Mesendoderm (in vitro differentiated cells): ENCODE results near the gene ABHD14A.
"Not testable (repeated sequence)": the region's sequence is repeated elsewhere in the genome, so short reads cannot be mapped to it uniquely, and the experiment has no call there.

ENCODE experiments used
- DNase-seq: peaks from one replicate; pipeline ENCODE4 v3.0.0; 2013
- H2AK5ac ChIP-seq: 2 replicates; pipeline ENCODE4 v1.6.1; 2013; ENCODE audit warnings: low read length, inconsistent platforms
- H2BK120ac ChIP-seq: 2 replicates; pipeline ENCODE4 v1.6.1; 2013; ENCODE audit warnings: low read depth, mild to moderate bottlenecking, low read length, moderate library complexity, mixed read lengths
- H2BK15ac ChIP-seq: replicated peaks from 2 replicates; pipeline ENCODE4 v1.6.1; 2013; ENCODE audit warnings: low read depth, mild to moderate bottlenecking, moderate library complexity
- H2BK5ac ChIP-seq: 2 replicates; pipeline ENCODE4 v1.6.1; 2013; ENCODE audit warnings: low read length, inconsistent platforms
- H3K18ac ChIP-seq: 2 replicates; pipeline ENCODE4 v1.6.1; 2013; ENCODE audit warnings: mild to moderate bottlenecking, low read length, mixed read lengths
- H3K23ac ChIP-seq: one replicate; pipeline ENCODE4 v1.6.1; 2013; ENCODE audit warnings: low read length
- H3K27ac ChIP-seq: 2 replicates; pipeline ENCODE4 v1.5.1; 2013; ENCODE audit warnings: low read depth, mild to moderate bottlenecking, inconsistent platforms, low read length, moderate library complexity
- H3K27me3 ChIP-seq: 2 replicates; pipeline ENCODE4 v1.6.1; 2013; ENCODE audit warnings: low read length, control low read depth, mild to moderate bottlenecking, inconsistent platforms; ENCODE audit not compliant: insufficient read depth, poor library complexity
- H3K36me3 ChIP-seq: 2 replicates; pipeline ENCODE4 v1.6.1; 2013; ENCODE audit warnings: low read length, inconsistent platforms; ENCODE audit not compliant: control insufficient read depth, insufficient read depth
- H3K4ac ChIP-seq: one replicate; pipeline ENCODE4 v1.6.1; 2013; ENCODE audit warnings: low read depth, mild to moderate bottlenecking, low read length, moderate library complexity
- H3K4me1 ChIP-seq: 2 replicates; pipeline ENCODE4 v1.6.1; 2013; ENCODE audit warnings: low read depth, low read length, inconsistent platforms; ENCODE audit not compliant: control insufficient read depth
- H3K4me2 ChIP-seq: 2 replicates; pipeline ENCODE4 v1.6.1; 2013; ENCODE audit warnings: low read length
- H3K4me3 ChIP-seq: 2 replicates; pipeline ENCODE4 v1.5.1; 2013; ENCODE audit warnings: mild to moderate bottlenecking, low read length
- H3K56ac ChIP-seq: one replicate; pipeline ENCODE4 v1.6.1; 2013; ENCODE audit warnings: low read length
- H3K79me1 ChIP-seq: 2 replicates; pipeline ENCODE4 v1.6.1; 2013; ENCODE audit warnings: low read length, inconsistent platforms
- H3K79me2 ChIP-seq: 2 replicates; pipeline ENCODE4 v1.6.1; 2013; ENCODE audit warnings: mild to moderate bottlenecking, low read length; ENCODE audit not compliant: control insufficient read depth, insufficient read depth
- H3K9ac ChIP-seq: 2 replicates; pipeline ENCODE4 v1.6.1; 2013; ENCODE audit warnings: low read length, inconsistent platforms
- H4K5ac ChIP-seq: one replicate; pipeline ENCODE4 v1.6.1; 2013; ENCODE audit warnings: low read length
- H4K8ac ChIP-seq: one replicate; pipeline ENCODE4 v1.6.1; 2013; ENCODE audit warnings: low read depth, mild to moderate bottlenecking, control low read depth, low read length, moderate library complexity
- WGBS: extraction: QIAGEN DNeasy Blood & Tissue Kit; methylation state at CpG from one replicate; pipeline ENCODE4 v1.1.7; 2013; ENCODE audit warnings: low lambda C conversion rate, missing lambda C conversion rate; ENCODE audit not compliant: insufficient coverage; ENCODE audit errors: extremely low coverage; 5-methylcytosine and 5-hydroxymethylcytosine counted together

The ABHD14A gene

GRCh38 chr3:51992017-51992682 is 17.3 kb downstream of the ABHD14A start:
- Histone ChIP-seq H3K79me2 (peaks cover 19% of the 10 kb centered on the region), H4K5ac (no peak overlapping the region), H3K36me3 (peaks cover 21% of the 10 kb centered on the region), H4K8ac (no peak overlapping the region), H3K56ac (no peak overlapping the region), H3K4me1 (peaks cover 10% of the 10 kb centered on the region), H3K9ac (peak overlapping the region; percentile 13), H3K18ac (no peak overlapping the region), H2AK5ac (no peak overlapping the region), H3K4me3 (no peak overlapping the region), H3K23ac (peak overlapping the region; percentile 89), H3K27me3 (no peaks in the 10 kb centered on the region), H3K79me1 (peaks cover 18% of the 10 kb centered on the region), H3K4ac (no peak overlapping the region), H2BK15ac (no peak overlapping the region), H3K4me2 (no peak overlapping the region), H3K27ac (no peak overlapping the region), H2BK120ac (no peak overlapping the region), H2BK5ac (no peak overlapping the region)
- DNase-seq = no peak
- no CpG with 5 or more reads among the region's 3 CpGs for WGBS

- H3K36me3 ChIP-seq = peaks cover 21% of the 10 kb centered on the region
- H3K23ac ChIP-seq, H3K56ac ChIP-seq, H3K18ac ChIP-seq, H3K27me3 ChIP-seq, H2BK15ac ChIP-seq, H3K4me3 ChIP-seq, H3K4me2 ChIP-seq, H3K27ac ChIP-seq, DNase-seq, H4K5ac ChIP-seq, H2AK5ac ChIP-seq, H2BK5ac ChIP-seq, H2BK120ac ChIP-seq, H3K4ac ChIP-seq, H4K8ac ChIP-seq: not testable (repeated sequence)
- peak overlapping the region; percentile 99 for H3K9ac ChIP-seq
- peaks cover 19% of the 10 kb centered on the region for H3K79me2 ChIP-seq
- peaks cover 18% of the 10 kb centered on the region for H3K79me1 ChIP-seq
- peaks cover 12% of the 10 kb centered on the region for H3K4me1 ChIP-seq
- WGBS = no CpG with 5 or more reads among the region's 13 CpGs
Observed at GRCh38 chr3:51993657-51994056, 18.8 kb downstream of the ABHD14A start.

- no CpG with 5 or more reads among the region's 2 CpGs for WGBS
- no peak overlapping the region for H3K4ac ChIP-seq
- H3K27ac ChIP-seq = no peak overlapping the region
- H4K8ac ChIP-seq = no peak overlapping the region
- peaks cover 20% of the 10 kb centered on the region for H3K36me3 ChIP-seq
- H3K18ac ChIP-seq = no peak overlapping the region
- H3K79me1 ChIP-seq = peaks cover 18% of the 10 kb centered on the region
- no peak overlapping the region for H3K23ac ChIP-seq
- no peak overlapping the region for H4K5ac ChIP-seq
- no peak overlapping the region for H2BK5ac ChIP-seq
- peak overlapping the region; percentile 87 for H3K4me2 ChIP-seq
- no peak overlapping the region for H2BK15ac ChIP-seq
- no peaks in the 10 kb centered on the region for H3K27me3 ChIP-seq
- no peak for DNase-seq
- no peak overlapping the region for H2BK120ac ChIP-seq
- peak overlapping the region; percentile 99 for H3K4me3 ChIP-seq
- H3K4me1 ChIP-seq = peaks cover 12% of the 10 kb centered on the region
- H3K9ac ChIP-seq = peak overlapping the region; percentile 99
- peak overlapping the region; percentile 48 for H2AK5ac ChIP-seq
- peak overlapping the region; percentile 98 for H3K56ac ChIP-seq
- peaks cover 19% of the 10 kb centered on the region for H3K79me2 ChIP-seq
Observed at GRCh38 chr3:51994530-51994929, 19.7 kb downstream of the ABHD14A start.

- DNase-seq = peak; percentile 97
- no peak within 1 kb of the TSS for H2BK15ac ChIP-seq
- peak within 1 kb of the TSS; percentile 100 for H3K23ac ChIP-seq
- no peak within 1 kb of the TSS for H2BK120ac ChIP-seq
- H2AK5ac ChIP-seq = peak within 1 kb of the TSS; percentile 95
- H3K4me1 ChIP-seq = peaks cover 12% of the 10 kb centered on the region
- H3K18ac ChIP-seq = peak within 1 kb of the TSS; percentile 76
- H3K4me2 ChIP-seq = peak within 1 kb of the TSS; percentile 87
- peak within 1 kb of the TSS; percentile 96 for H4K5ac ChIP-seq
- peaks cover 18% of the 10 kb centered on the region for H3K79me1 ChIP-seq
- peaks cover 19% of the 10 kb centered on the region for H3K79me2 ChIP-seq
- H3K27me3 ChIP-seq = no peaks in the 10 kb centered on the region
- peak within 1 kb of the TSS; percentile 73 for H3K4ac ChIP-seq
- H4K8ac ChIP-seq = no peak within 1 kb of the TSS
- H3K27ac ChIP-seq = peak within 1 kb of the TSS; percentile 34
- peak within 1 kb of the TSS; percentile 99 for H3K9ac ChIP-seq
- peak within 1 kb of the TSS; percentile 92 for H2BK5ac ChIP-seq
- peak within 1 kb of the TSS; percentile 98 for H3K56ac ChIP-seq
- H3K36me3 ChIP-seq = peaks cover 20% of the 10 kb centered on the region
- no CpG with 5 or more reads among the region's 40 CpGs for WGBS
- peak within 1 kb of the TSS; percentile 99 for H3K4me3 ChIP-seq
Observed at GRCh38 chr3:51995346-51996163, 20.7 kb downstream of the ABHD14A start, which contains the start of gene RPL29. RPL29 (minus strand) TSS chr3:51995895; CDS start chr3:51995461, 434 bp downstream.

GRCh38 chr3:51997172-51997571 is 22.3 kb downstream of the ABHD14A start:
- Histone ChIP-seq H2BK5ac (no peak overlapping the region), H2BK15ac (no peak overlapping the region), H3K27ac (no peak overlapping the region), H4K5ac (no peak overlapping the region), H4K8ac (no peak overlapping the region), H3K27me3 (no peaks in the 10 kb centered on the region), H3K56ac (no peak overlapping the region), H3K18ac (no peak overlapping the region), H3K23ac (no peak overlapping the region), H2AK5ac (no peak overlapping the region), H3K4me1 (peaks cover 12% of the 10 kb centered on the region), H3K9ac (no peak overlapping the region), H3K36me3 (peaks cover 17% of the 10 kb centered on the region), H3K4ac (no peak overlapping the region), H3K4me2 (no peak overlapping the region), H2BK120ac (no peak overlapping the region), H3K79me1 (peaks cover 17% of the 10 kb centered on the region), H3K79me2 (peaks cover 19% of the 10 kb centered on the region), H3K4me3 (no peak overlapping the region)
- no CpG with 5 or more reads among the region's 2 CpGs for WGBS
- no peak for DNase-seq
